Epithelial cell of alveolus of lung (primary cell): ENCODE results near the gene SLITRK1. TPM values are rescaled to one million over a fixed set of nuclear protein-coding genes. Genes with fewer than 3 reads are reported as not detected.

Experiments used
- total RNA-seq: library from RNA; depleted of rRNA; stranded (reverse); fragments of >200 nt; gene quantifications from 2 replicates; pipeline ENCODE4 v1.2.1, GENCODE V29; 2015

Gene SLITRK1
- total RNA-seq: not detected in 2 replicates

GRCh38 chr13:83881917-83882605, at the start of gene SLITRK1:
TSS of gene SLITRK1 (minus strand) at chr13:83882474. CDS start at chr13:83881507, 967 bp downstream.

